Small intestine (tissue), 7 donors: ENCODE results near the gene VPS33B. TPM values are rescaled to one million over a fixed set of nuclear protein-coding genes. Genes with fewer than 3 reads are reported as not detected.

Experiments
- DNase-seq, 2 donors: peaks; one replicate each; pipeline versions ENCODE4 v3.0.0 to v3.0.0-alpha.2; 2013
- FAIRE-seq: peaks from 2 replicates; lab custom pipeline; 2012; peaks lifted over from hg19 to GRCh38; lab: Jason Lieb, UNC
- H3K27ac ChIP-seq, 3 donors: one replicate each; pipeline ENCODE4 v1.5.1; 2013; ENCODE audit warnings: low read length in 2 of 3, mild to moderate bottlenecking in 2 of 3, control low read depth in 1 of 3, inconsistent platforms in 1 of 3, low read depth in 1 of 3, moderate library complexity in 1 of 3
- H3K27me3 ChIP-seq, 3 donors: one replicate each; pipeline ENCODE4 v1.6.1; 2013; ENCODE audit warnings: low read length in 3 of 3, inconsistent platforms in 1 of 3; ENCODE audit not compliant: control insufficient read depth in 3 of 3, insufficient read depth in 3 of 3
- H3K36me3 ChIP-seq, 3 donors: one replicate each; pipeline ENCODE4 v1.6.1; 2013; ENCODE audit warnings: low read length in 3 of 3, inconsistent platforms in 1 of 3, low read depth in 1 of 3, mild to moderate bottlenecking in 1 of 3, moderate library complexity in 1 of 3; ENCODE audit not compliant: control insufficient read depth in 3 of 3, insufficient read depth in 2 of 3
- H3K4me1 ChIP-seq, 3 donors: one replicate each; pipeline ENCODE4 v1.6.1; 2013; ENCODE audit warnings: low read length in 2 of 3, inconsistent platforms in 1 of 3, low read depth in 1 of 3, mild to moderate bottlenecking in 1 of 3, moderate library complexity in 1 of 3; ENCODE audit not compliant: control insufficient read depth in 3 of 3, insufficient read depth in 2 of 3
- H3K4me3 ChIP-seq, 3 donors: one replicate each; pipeline ENCODE4 v1.5.1; 2013; ENCODE audit warnings: low read length in 3 of 3, control low read depth in 1 of 3, inconsistent platforms in 1 of 3, low read depth in 1 of 3, mild to moderate bottlenecking in 1 of 3, moderate library complexity in 1 of 3
- H3K9me3 ChIP-seq, 2 donors: one replicate each; pipeline ENCODE4 v1.6.1; 2013; ENCODE audit warnings: low read depth in 1 of 2, low read length in 1 of 2; ENCODE audit not compliant: control insufficient read depth in 2 of 2, insufficient read depth in 1 of 2
- WGBS, 3 donors: extraction: QIAGEN DNeasy Blood & Tissue Kit; methylation state at CpG; one replicate each; pipeline ENCODE4 v1.1.7; 2013; 5-methylcytosine and 5-hydroxymethylcytosine counted together
- polyA plus RNA-seq, 4 donors: library from polyadenylated mRNA; stranded (reverse) in 3 of 4; unstranded in 1 of 4; fragments of 200-250 nt in 3 of 4; fragments of 120-200 nt in 1 of 4; gene quantifications; one replicate each; pipeline versions ENCODE4 v1.2.1 to v1.2.3, GENCODE V29; 2013
- donor health status: healthy with polysubstance abuse.
- donor health status: control.
- donor health status: control.
- donor health status: Bipolar disorder and iron deficiency.
- donor health status: healthy.

VPS33B gene
- polyA plus RNA-seq, 4 donors = 10.7 to 18.6 (median 16.5) TPM

GRCh38 chr15:90986790-90987507, 35.4 kb downstream of the VPS33B start:
- Histone ChIP-seq H3K4me1 (peaks cover 0 to 9% (median 5%) of the 10 kb centered on the region in 3 donors), H3K36me3 (peaks cover 0 to 5% (median 4%) of the 10 kb centered on the region in 3 donors), H3K27ac (no peak overlapping the region), H3K9me3 (no peaks in the 10 kb centered on the region), H3K4me3 (no peak overlapping the region), H3K27me3 (no peaks in the 10 kb centered on the region)
- FAIRE-seq (no peak), DNase-seq (no peak)
- WGBS, 3 donors = 57 to 81% (median 71%) methylated on average over 11 of the region's 11 CpGs

GRCh38 chr15:90982135-90982534, 40.3 kb downstream of the VPS33B start:
- Histone ChIP-seq H3K4me1 (no peaks in the 10 kb centered on the region), H3K9me3 (no peaks in the 10 kb centered on the region), H3K4me3 (no peak overlapping the region), H3K36me3 (peaks cover 0 to 9% (median 6%) of the 10 kb centered on the region in 3 donors), H3K27me3 (no peaks in the 10 kb centered on the region), H3K27ac (no peak overlapping the region)
- 87 to 94% (median 90%) methylated on average over 5 of the region's 5 CpGs for whole genome bisulfite sequencing, 3 donors
- DNase-seq = no peak
- FAIRE-seq = no peak

GRCh38 chr15:90981681-90982080, 40.7 kb downstream of the VPS33B start:
- Histone ChIP-seq H3K4me1 (no peaks in the 10 kb centered on the region), H3K27ac (no peak overlapping the region), H3K9me3 (no peaks in the 10 kb centered on the region), H3K4me3 (no peak overlapping the region), H3K36me3 (peaks cover 0 to 12% (median 6%) of the 10 kb centered on the region in 3 donors), H3K27me3 (no peaks in the 10 kb centered on the region)
- 92 to 98% (median 93%) methylated on average over 6 of the region's 6 CpGs for WGBS, 3 donors
- DNase-seq (no peak), FAIRE-seq (no peak)

- Histone ChIP-seq H3K9me3 (no peaks in the 10 kb centered on the region), H3K27me3 (no peaks in the 10 kb centered on the region), H3K4me3 (no peak overlapping the region), H3K27ac (no peak overlapping the region), H3K36me3 (peaks cover 0 to 15% (median 6%) of the 10 kb centered on the region in 3 donors), H3K4me1 (no peaks in the 10 kb centered on the region)
- DNase-seq = no peak
- WGBS, 3 donors = 65 to 77% (median 66%) methylated on average over 1 of the region's 1 CpG
- no peak for FAIRE-seq
These were observed 42.8 kb downstream of the VPS33B start for GRCh38 chr15:90979582-90979981.

- Histone ChIP-seq H3K36me3 (peaks cover 2 to 29% (median 4%) of the 10 kb centered on the region in 3 donors), H3K27ac (no peak overlapping the region), H3K27me3 (no peaks in the 10 kb centered on the region), H3K4me1 (no peaks in the 10 kb centered on the region), H3K4me3 (no peak overlapping the region), H3K9me3 (no peaks in the 10 kb centered on the region)
- WGBS, 3 donors = 94 to 98% (median 97%) methylated on average over 21 of the region's 21 CpGs
- FAIRE-seq = no peak
- DNase-seq = no peak
These were observed 48.2 kb downstream of the VPS33B start for GRCh38 chr15:90974216-90974615.

GRCh38 chr15:90972133-90972532, 50.3 kb downstream of the VPS33B start:
- no peaks in the 10 kb centered on the region for H3K9me3 ChIP-seq
- 92 to 98% (median 93%) methylated on average over 5 of the region's 5 CpGs for WGBS, 3 donors
- DNase-seq (no peak), FAIRE-seq (no peak)
- H3K36me3 ChIP-seq = peaks cover 4 to 36% (median 4%) of the 10 kb centered on the region in 3 donors
- H3K27ac ChIP-seq = no peak overlapping the region
- H3K4me1 ChIP-seq = no peaks in the 10 kb centered on the region
- no peak overlapping the region for H3K4me3 ChIP-seq
- no peaks in the 10 kb centered on the region for H3K27me3 ChIP-seq

GRCh38 chr15:90970274-90970673, 52.1 kb downstream of the VPS33B start:
- Histone ChIP-seq H3K27me3 (no peaks in the 10 kb centered on the region), H3K4me1 (no peaks in the 10 kb centered on the region), H3K9me3 (no peaks in the 10 kb centered on the region), H3K27ac (no peak overlapping the region), H3K36me3 (peaks cover 4 to 38% (median 6%) of the 10 kb centered on the region in 3 donors), H3K4me3 (no peak overlapping the region)
- WGBS, 3 donors = 93 to 96% (median 94%) methylated on average over 7 of the region's 7 CpGs
- DNase-seq = no peak
- no peak for FAIRE-seq

- H3K27me3 ChIP-seq = no peaks in the 10 kb centered on the region
- WGBS, 3 donors = 88 to 98% (median 94%) methylated on average over 1 of the region's 1 CpG
- H3K27ac ChIP-seq = no peak overlapping the region
- H3K9me3 ChIP-seq = no peaks in the 10 kb centered on the region
- no peak for DNase-seq
- H3K36me3 ChIP-seq = peaks cover 2 to 38% (median 7%) of the 10 kb centered on the region in 3 donors
- no peak for FAIRE-seq
- H3K4me3 ChIP-seq = no peak overlapping the region
- H3K4me1 ChIP-seq = no peaks in the 10 kb centered on the region
These were observed 54.0 kb downstream of the VPS33B start for GRCh38 chr15:90968434-90968833.
